ENCODE results near the gene C5orf24.

C5orf24 gene

DNA sequence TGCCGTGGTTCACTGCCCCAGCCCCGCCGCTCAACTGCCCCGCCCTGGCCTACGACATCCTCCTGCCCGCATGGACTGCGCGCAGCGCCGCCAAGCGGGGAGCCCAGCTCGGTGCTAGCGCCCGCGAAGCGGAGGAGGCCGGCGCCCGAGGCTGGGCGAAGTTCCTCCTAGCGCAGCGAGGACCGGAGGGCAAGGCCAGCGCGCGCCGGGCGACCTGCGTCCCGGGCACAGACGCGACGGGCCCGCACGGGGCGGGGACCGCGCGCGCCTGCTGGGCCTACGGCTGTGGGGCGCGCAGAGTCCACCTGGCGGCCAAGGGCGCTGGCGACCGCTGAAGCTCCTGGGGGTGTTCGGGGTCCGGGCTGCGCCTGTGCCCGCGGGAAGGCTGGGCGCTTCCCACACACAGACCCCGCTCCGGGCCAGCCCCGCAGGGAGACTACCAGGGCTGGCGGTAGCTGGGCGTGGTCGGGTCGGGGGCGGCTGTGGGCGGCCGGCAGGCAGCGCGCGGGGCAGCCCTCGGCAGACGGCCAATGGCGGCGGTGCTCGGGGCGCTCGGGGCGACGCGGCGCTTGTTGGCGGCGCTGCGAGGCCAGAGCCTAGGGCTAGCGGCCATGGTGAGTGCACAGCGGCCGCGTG is 59.0 kb downstream of the C5orf24 start, which contains the start of gene PCBD2:
Gene PCBD2, plus strand, starts transcription at position 522 of the 636 bp plus-strand sequence. Its CDS starts 9 bp downstream, at position 531.
- peak; percentile 93 for ATAC-seq
- TF ChIP-seq RARB (CRISPR knock-in tag; IDR thresholded peaks at IDR 0.05) (no peak), ESRRG (CRISPR knock-in tag; IDR thresholded peaks at IDR 0.05) (no peak), ISL1 (CRISPR knock-in tag; IDR thresholded peaks at IDR 0.05) (no peak), TCF4 (CRISPR knock-in tag; IDR thresholded peaks at IDR 0.05; ENCODE audit: borderline replicate concordance) (no peak), ZNF8 (CRISPR knock-in tag; IDR thresholded peaks at IDR 0.05) (0 out of 2 replicates have a peak, but pooled peaks have one; percentile 37), ZNF70 (CRISPR knock-in tag; IDR thresholded peaks at IDR 0.05) (no peak), ZFP3 (CRISPR knock-in tag; IDR thresholded peaks at IDR 0.05) (peak; percentile 41; the same call in 1 of the 2 replicates)

DNA sequence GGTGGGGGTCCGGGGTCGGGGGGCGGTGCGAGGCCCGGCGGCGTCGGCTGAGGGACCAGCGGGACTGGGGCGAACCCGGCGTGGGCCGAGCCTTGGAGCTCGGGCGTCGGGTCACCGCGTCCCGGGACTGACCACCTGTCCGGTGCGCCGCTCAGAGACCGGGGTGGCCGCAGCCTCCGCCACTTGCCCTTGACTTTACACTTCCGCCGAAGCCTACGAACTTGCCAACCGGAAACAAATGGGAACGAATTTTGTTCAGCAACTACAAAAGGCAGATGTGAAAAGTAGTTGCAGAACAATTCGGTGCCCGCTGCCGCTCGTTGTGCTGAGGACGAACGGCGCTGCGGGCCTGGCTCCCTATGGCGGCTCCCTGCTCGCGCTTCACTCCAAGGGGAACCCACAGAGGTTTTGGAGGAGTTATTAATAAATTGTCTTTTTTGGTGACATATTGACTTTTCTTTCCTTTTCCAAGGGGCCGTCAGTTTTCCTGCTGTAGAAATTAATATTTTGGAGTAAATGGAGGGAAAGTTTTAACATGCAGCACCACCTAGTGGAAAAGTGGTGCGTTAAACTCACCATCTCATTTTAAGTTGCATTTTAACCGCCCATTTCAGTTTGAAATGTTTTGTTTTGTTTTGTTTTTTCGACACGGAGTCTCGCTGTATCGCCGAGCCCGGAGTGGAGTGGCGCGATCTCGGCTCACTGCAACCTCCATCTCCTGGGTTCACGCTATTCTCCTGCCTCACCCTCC is 59.7 kb downstream of the C5orf24 start:
- ATAC-seq: peak; percentile 56
- TF ChIP-seq ZFP3 (CRISPR knock-in tag; IDR thresholded peaks at IDR 0.05) (no peak), GLIS3 (CRISPR knock-in tag; IDR thresholded peaks at IDR 0.05) (no peak), TOX (CRISPR knock-in tag; IDR thresholded peaks at IDR 0.05; ENCODE audit: borderline replicate concordance) (no peak), ZC3H10 (CRISPR knock-in tag; IDR thresholded peaks at IDR 0.05) (no peak), ARNTL (CRISPR knock-in tag; IDR thresholded peaks at IDR 0.05; ENCODE audit: borderline replicate concordance, low read depth) (no peak), ZNF70 (CRISPR knock-in tag; IDR thresholded peaks at IDR 0.05) (no peak)
- TF ChIP-seq, protein P1, sequence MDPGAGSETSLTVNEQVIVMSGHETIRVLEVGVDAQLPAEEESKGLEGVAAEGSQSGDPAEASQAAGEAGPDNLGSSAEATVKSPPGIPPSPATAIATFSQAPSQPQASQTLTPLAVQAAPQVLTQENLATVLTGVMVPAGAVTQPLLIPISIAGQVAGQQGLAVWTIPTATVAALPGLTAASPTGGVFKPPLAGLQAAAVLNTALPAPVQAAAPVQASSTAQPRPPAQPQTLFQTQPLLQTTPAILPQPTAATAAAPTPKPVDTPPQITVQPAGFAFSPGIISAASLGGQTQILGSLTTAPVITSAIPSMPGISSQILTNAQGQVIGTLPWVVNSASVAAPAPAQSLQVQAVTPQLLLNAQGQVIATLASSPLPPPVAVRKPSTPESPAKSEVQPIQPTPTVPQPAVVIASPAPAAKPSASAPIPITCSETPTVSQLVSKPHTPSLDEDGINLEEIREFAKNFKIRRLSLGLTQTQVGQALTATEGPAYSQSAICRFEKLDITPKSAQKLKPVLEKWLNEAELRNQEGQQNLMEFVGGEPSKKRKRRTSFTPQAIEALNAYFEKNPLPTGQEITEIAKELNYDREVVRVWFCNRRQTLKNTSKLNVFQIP (CRISPR knock-in tag; IDR thresholded peaks at IDR 0.05; ENCODE audit: borderline replicate concordance, low read depth): no peak

DNA sequence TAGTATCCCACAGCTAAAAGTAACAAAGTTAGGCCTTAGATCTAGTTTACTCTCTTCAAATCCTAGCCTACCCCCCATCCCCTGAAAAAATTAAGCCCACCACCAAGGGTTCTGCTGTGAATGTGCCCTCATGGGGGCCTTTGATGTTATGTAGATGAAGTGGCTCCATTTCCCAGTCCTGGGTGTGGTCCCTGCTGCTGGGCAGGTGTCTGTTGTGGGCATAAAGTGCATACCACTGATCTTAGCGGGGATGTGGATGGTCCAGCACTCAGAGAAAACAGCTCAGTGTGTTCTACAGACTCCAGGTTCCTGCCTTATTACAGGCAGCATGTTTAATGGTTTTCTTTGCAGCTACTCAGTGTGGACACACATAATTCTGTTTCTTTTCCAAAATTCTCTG is 61.0 kb downstream of the C5orf24 start:
- ATAC-seq: no peak
- TF ChIP-seq ISL1 (CRISPR knock-in tag; IDR thresholded peaks at IDR 0.05) (no peak), ZNF565 (CRISPR knock-in tag; conservative IDR thresholded peaks at IDR 0.05; ENCODE audit: low read depth) (no peak), ZC3H10 (CRISPR knock-in tag; IDR thresholded peaks at IDR 0.05) (no peak), TCF4 (CRISPR knock-in tag; IDR thresholded peaks at IDR 0.05; ENCODE audit: borderline replicate concordance) (no peak), PPARA (CRISPR knock-in tag; IDR thresholded peaks at IDR 0.05; ENCODE audit: borderline replicate concordance) (no peak), ESRRG (CRISPR knock-in tag; IDR thresholded peaks at IDR 0.05) (no peak), RARB (CRISPR knock-in tag; IDR thresholded peaks at IDR 0.05) (no peak), ZNF70 (CRISPR knock-in tag; IDR thresholded peaks at IDR 0.05) (no peak), SNAI2 (CRISPR knock-in tag; IDR thresholded peaks at IDR 0.05) (no peak), ARNTL (CRISPR knock-in tag; IDR thresholded peaks at IDR 0.05; ENCODE audit: borderline replicate concordance, low read depth) (no peak)
- TF ChIP-seq, protein P2, sequence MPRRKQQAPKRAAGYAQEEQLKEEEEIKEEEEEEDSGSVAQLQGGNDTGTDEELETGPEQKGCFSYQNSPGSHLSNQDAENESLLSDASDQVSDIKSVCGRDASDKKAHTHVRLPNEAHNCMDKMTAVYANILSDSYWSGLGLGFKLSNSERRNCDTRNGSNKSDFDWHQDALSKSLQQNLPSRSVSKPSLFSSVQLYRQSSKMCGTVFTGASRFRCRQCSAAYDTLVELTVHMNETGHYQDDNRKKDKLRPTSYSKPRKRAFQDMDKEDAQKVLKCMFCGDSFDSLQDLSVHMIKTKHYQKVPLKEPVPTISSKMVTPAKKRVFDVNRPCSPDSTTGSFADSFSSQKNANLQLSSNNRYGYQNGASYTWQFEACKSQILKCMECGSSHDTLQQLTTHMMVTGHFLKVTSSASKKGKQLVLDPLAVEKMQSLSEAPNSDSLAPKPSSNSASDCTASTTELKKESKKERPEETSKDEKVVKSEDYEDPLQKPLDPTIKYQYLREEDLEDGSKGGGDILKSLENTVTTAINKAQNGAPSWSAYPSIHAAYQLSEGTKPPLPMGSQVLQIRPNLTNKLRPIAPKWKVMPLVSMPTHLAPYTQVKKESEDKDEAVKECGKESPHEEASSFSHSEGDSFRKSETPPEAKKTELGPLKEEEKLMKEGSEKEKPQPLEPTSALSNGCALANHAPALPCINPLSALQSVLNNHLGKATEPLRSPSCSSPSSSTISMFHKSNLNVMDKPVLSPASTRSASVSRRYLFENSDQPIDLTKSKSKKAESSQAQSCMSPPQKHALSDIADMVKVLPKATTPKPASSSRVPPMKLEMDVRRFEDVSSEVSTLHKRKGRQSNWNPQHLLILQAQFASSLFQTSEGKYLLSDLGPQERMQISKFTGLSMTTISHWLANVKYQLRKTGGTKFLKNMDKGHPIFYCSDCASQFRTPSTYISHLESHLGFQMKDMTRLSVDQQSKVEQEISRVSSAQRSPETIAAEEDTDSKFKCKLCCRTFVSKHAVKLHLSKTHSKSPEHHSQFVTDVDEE (CRISPR knock-in tag; IDR thresholded peaks at IDR 0.05): no peak
- TF ChIP-seq, protein P3, sequence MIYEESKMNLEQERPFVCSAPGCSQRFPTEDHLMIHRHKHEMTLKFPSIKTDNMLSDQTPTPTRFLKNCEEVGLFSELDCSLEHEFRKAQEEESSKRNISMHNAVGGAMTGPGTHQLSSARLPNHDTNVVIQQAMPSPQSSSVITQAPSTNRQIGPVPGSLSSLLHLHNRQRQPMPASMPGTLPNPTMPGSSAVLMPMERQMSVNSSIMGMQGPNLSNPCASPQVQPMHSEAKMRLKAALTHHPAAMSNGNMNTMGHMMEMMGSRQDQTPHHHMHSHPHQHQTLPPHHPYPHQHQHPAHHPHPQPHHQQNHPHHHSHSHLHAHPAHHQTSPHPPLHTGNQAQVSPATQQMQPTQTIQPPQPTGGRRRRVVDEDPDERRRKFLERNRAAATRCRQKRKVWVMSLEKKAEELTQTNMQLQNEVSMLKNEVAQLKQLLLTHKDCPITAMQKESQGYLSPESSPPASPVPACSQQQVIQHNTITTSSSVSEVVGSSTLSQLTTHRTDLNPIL (CRISPR knock-in tag; IDR thresholded peaks at IDR 0.05; ENCODE audit: low read depth): no peak
